MM.1S (cell line): Measurements from ENCODE around the gene PSMA8.
A peak's percentile ranks its signal among the peaks of the same experiment; 100 is the strongest.

Source experiments
- DNase-seq: peaks from one replicate; pipeline ENCODE4 v3.0.0-alpha.2; 2015
- H2AFZ ChIP-seq: fragments of 300-600 bp; sonication (generic); 2 replicates; pipeline ENCODE4 v1.6.0; 2016; ENCODE audit warnings: antibody characterized with exemption, low read length
- H3F3A ChIP-seq: fragments of 300-600 bp; sonication (generic); 2 replicates; pipeline ENCODE4 v1.6.1; 2016; ENCODE audit warnings: mild to moderate bottlenecking, antibody characterized with exemption, low read length, moderate library complexity, mixed read lengths; ENCODE audit not compliant: insufficient read depth
- H3K27ac ChIP-seq: fragments of 300-600 bp; sonication (generic); 2 replicates; pipeline ENCODE4 v1.5.1; 2016; ENCODE audit warnings: mild to moderate bottlenecking, low read length
- H3K27me3 ChIP-seq: fragments of 300-600 bp; sonication (generic); replicated peaks from 2 replicates; pipeline ENCODE4 v1.6.0; 2016; ENCODE audit warnings: low read length; ENCODE audit not compliant: insufficient read depth
- H3K36me3 ChIP-seq: fragments of 300-600 bp; sonication (generic); replicated peaks from 2 replicates; pipeline ENCODE4 v1.6.1; 2016; ENCODE audit warnings: mild to moderate bottlenecking, low read length, mixed read lengths; ENCODE audit not compliant: insufficient read depth
- H3K4me1 ChIP-seq: fragments of 300-600 bp; sonication (generic); 2 replicates; pipeline ENCODE4 v1.6.1; 2016; ENCODE audit warnings: low read length, mixed read lengths
- H3K4me2 ChIP-seq: fragments of 300-600 bp; sonication (generic); 2 replicates; pipeline ENCODE4 v1.6.0; 2016; ENCODE audit warnings: low read depth, low read length
- H3K4me3 ChIP-seq: fragments of 300-600 bp; sonication (generic); 2 replicates; pipeline ENCODE4 v1.5.1; 2016; ENCODE audit warnings: low read length, mixed read lengths
- H3K79me2 ChIP-seq: fragments of 300-600 bp; sonication (generic); 2 replicates; pipeline ENCODE4 v1.6.1; 2016; ENCODE audit warnings: mixed run types, low read length, mixed read lengths
- H3K9ac ChIP-seq: fragments of 300-600 bp; sonication (generic); 2 replicates; pipeline ENCODE4 v1.6.1; 2016; ENCODE audit warnings: low read length, mixed read lengths
- H3K9me2 ChIP-seq: fragments of 300-600 bp; sonication (generic); replicated peaks from 2 replicates; pipeline ENCODE4 v1.6.1; 2016; ENCODE audit warnings: mild to moderate bottlenecking, low read length, mixed read lengths; ENCODE audit not compliant: insufficient read depth
- H3K9me3 ChIP-seq: fragments of 300-600 bp; sonication (generic); replicated peaks from 2 replicates; pipeline ENCODE4 v1.6.1; 2016; ENCODE audit warnings: mild to moderate bottlenecking, low read length, mixed read lengths; ENCODE audit not compliant: insufficient read depth
- H4K20me1 ChIP-seq: fragments of 300-600 bp; sonication (generic); 2 replicates; pipeline ENCODE4 v1.6.1; 2016; ENCODE audit warnings: mild to moderate bottlenecking, low read length, moderate library complexity, mixed read lengths; ENCODE audit not compliant: insufficient read depth
- CTCF ChIP-seq: fragments of 300-600 bp; sonication (generic); IDR thresholded peaks from 2 replicates; pipeline ENCODE4 v1.5.1; 2016; ENCODE audit warnings: antibody characterized with exemption, low read length, mixed read lengths
- EZH2 ChIP-seq: fragments of 300-600 bp; sonication (generic); optimal IDR thresholded peaks from 2 replicates; pipeline ENCODE3; 2017; ENCODE audit warnings: low read depth, mild to moderate bottlenecking, antibody characterized with exemption, low read length, mixed read lengths
- EZH2phosphoT487 ChIP-seq: fragments of 300-600 bp; sonication (generic); IDR thresholded peaks from 2 replicates; pipeline ENCODE4 v1.6.1; 2018; ENCODE audit warnings: antibody characterized with exemption, low read length

The PSMA8 gene

GRCh38 chr18:26226229-26227050 lies 92.8 kb downstream of the PSMA8 start, which contains the start of gene TAF4B:
TAF4B (plus strand) TSS chr18:26226445; CDS start chr18:26226934, 489 bp downstream.
- Histone ChIP-seq H2AFZ (peak within 1 kb of the TSS; percentile 78), H3K9me2 (no peaks in the 10 kb centered on the region), H3K79me2 (peaks cover 49% of the 10 kb centered on the region), H3K4me2 (peak within 1 kb of the TSS; percentile 69), H3K4me1 (peaks cover 8% of the 10 kb centered on the region; the same call in 1 of the 2 replicates), H3K27me3 (no peaks in the 10 kb centered on the region), H3K9ac (peak within 1 kb of the TSS; percentile 87), H3F3A (no peaks in the 10 kb centered on the region), H3K27ac (peak within 1 kb of the TSS; percentile 69; the same call in 1 of the 2 replicates), H3K36me3 (peaks cover 4% of the 10 kb centered on the region; the same call in 1 of the 2 replicates), H3K4me3 (peak within 1 kb of the TSS; percentile 94), H3K9me3 (no peaks in the 10 kb centered on the region), H4K20me1 (no peaks in the 10 kb centered on the region)
- TF ChIP-seq EZH2 (no peak), EZH2phosphoT487 (no peak), CTCF (no peak)
- peak; percentile 94 for DNase-seq

GRCh38 chr18:26227051-26227670 lies 93.5 kb downstream of the PSMA8 start:
- H3F3A ChIP-seq = no peaks in the 10 kb centered on the region
- no peaks in the 10 kb centered on the region for H4K20me1 ChIP-seq
- TF ChIP-seq CTCF (no peak), EZH2phosphoT487 (no peak), EZH2 (no peak)
- peak overlapping the region; percentile 69; the same call in 1 of the 2 replicates for H3K27ac ChIP-seq
- H3K9ac ChIP-seq = peak overlapping the region; percentile 87
- peaks cover 8% of the 10 kb centered on the region; the same call in 1 of the 2 replicates for H3K4me1 ChIP-seq
- no peaks in the 10 kb centered on the region for H3K9me2 ChIP-seq
- peak overlapping the region; percentile 94 for H3K4me3 ChIP-seq
- no peaks in the 10 kb centered on the region for H3K9me3 ChIP-seq
- peak overlapping the region; percentile 69 for H3K4me2 ChIP-seq
- H3K79me2 ChIP-seq = peaks cover 56% of the 10 kb centered on the region
- H3K36me3 ChIP-seq = peaks cover 4% of the 10 kb centered on the region; the same call in 1 of the 2 replicates
- DNase-seq = peak; percentile 8
- peak overlapping the region; percentile 78 for H2AFZ ChIP-seq
- H3K27me3 ChIP-seq = no peaks in the 10 kb centered on the region

GRCh38 chr18:26228562-26229260 lies 95.0 kb downstream of the PSMA8 start:
- H3K27ac ChIP-seq = no peak overlapping the region
- no peaks in the 10 kb centered on the region for H3K9me2 ChIP-seq
- peak; percentile 10 for DNase-seq
- no peaks in the 10 kb centered on the region for H4K20me1 ChIP-seq
- peak overlapping the region; percentile 94 for H3K4me3 ChIP-seq
- H3F3A ChIP-seq = no peaks in the 10 kb centered on the region
- no peak overlapping the region for H2AFZ ChIP-seq
- no peaks in the 10 kb centered on the region for H3K27me3 ChIP-seq
- TF ChIP-seq EZH2 (no peak), CTCF (no peak), EZH2phosphoT487 (no peak)
- no peak overlapping the region for H3K9ac ChIP-seq
- peaks cover 71% of the 10 kb centered on the region for H3K79me2 ChIP-seq
- no peaks in the 10 kb centered on the region for H3K9me3 ChIP-seq
- peaks cover 4% of the 10 kb centered on the region; the same call in 1 of the 2 replicates for H3K36me3 ChIP-seq
- peaks cover 8% of the 10 kb centered on the region; the same call in 1 of the 2 replicates for H3K4me1 ChIP-seq
- H3K4me2 ChIP-seq = peak overlapping the region; percentile 69
